ENCODE results near the gene JMJD1C.
"Not testable (repeated sequence)": the region's sequence is repeated elsewhere in the genome, so short reads cannot be mapped to it uniquely, and the experiment has no call there.

JMJD1C gene

GRCh38 chr10:63365976-63366765, 99.6 kb downstream of the JMJD1C start:
- no peak for DNase-seq (ENCODE audit: low spot score)

DNA sequence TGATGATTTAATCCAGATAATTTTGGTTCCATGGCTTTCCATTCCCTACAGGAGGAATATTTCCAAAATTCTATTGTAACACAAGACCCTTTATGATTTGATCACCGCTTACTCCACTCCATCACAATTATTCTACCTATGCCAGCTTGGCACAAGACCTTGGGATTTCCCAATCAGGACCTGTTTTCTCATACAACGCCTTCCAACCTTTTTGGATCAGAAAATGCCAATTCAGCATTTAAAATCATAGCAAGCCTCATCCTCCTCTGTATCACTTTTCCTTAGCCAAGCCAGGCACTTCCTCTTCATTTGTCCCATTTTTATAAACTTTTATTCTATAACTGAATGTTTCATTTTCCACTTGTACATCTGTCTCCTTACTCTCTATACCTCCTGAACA, 100.9 kb downstream of the JMJD1C start:
- no peak for DNase-seq (ENCODE audit: low spot score)

- no peak for DNase-seq (ENCODE audit: low spot score)
Observed at GRCh38 chr10:63363951-63364350, 101.8 kb downstream of the JMJD1C start.

- DNase-seq (ENCODE audit: low spot score): no peak
Observed at GRCh38 chr10:63355682-63356081, 110.1 kb downstream of the JMJD1C start.

DNA sequence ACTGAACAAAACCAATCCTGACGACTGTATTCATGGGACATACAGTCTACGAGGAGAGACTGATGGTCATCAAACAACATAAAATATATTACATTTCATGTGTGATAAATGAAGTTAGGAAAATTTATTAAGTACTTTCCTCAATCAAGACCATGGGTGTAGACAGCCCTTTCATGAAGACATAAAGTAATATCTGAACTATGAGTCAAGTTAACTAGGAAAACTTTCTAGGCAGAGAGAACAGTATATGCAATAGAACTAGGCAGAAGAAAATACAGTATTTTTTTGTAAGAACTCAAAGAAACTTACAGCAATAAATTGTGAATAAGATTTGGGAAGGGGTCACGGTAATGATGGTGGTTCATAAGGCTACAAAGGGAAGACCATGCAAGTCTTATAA, 112.8 kb downstream of the JMJD1C start:
- DNase-seq (ENCODE audit: low spot score): no peak

- DNase-seq (ENCODE audit: low spot score): peak; percentile 5
Observed at GRCh38 chr10:63348245-63348850, 117.4 kb downstream of the JMJD1C start.

- DNase-seq (ENCODE audit: low spot score): peak; percentile 8
Observed at GRCh38 chr10:63346015-63346441, 119.7 kb downstream of the JMJD1C start.

DNA sequence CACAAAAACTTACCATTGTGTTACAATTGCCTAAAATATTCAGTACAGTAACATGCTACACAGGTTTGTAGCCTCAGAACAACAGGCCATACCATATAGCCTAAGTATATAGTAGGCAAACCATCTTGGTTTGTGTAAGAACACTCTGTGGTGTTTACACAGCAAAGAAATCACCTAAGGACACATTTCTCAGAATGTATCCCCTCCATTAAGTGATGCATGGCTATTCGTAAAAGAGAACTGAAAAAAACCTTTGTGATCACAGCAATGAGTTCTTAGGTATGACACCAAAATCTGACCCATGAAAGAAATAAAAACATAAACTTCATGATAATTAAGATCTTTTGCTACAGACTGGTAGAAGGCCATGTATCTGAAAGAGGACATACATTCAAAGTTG, 121.5 kb downstream of the JMJD1C start:
- DNase-seq (ENCODE audit: low spot score): no peak

DNA sequence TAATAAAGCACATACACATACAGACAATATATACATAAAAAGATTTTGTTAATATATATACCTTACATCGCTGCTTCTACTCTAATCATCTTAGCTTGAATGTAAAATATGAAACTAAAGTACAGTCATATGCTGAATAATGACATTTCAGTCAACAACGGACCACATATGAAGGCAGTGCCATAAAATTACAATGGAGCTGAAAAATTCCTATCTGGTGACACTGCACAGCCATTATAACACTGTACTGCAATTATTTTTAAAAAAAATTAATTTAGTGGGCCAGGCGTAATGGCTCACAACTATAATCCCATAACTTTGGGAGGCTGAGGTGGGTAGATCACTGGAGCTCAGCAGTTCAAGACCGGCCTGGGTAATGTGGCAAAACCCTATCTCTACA, 122.3 kb downstream of the JMJD1C start:
- no peak for DNase-seq (ENCODE audit: low spot score)

- DNase-seq (ENCODE audit: low spot score): not testable (repeated sequence)
Observed at GRCh38 chr10:63339640-63340039, 126.1 kb downstream of the JMJD1C start.

- DNase-seq (ENCODE audit: low spot score): no peak
Observed at GRCh38 chr10:63337455-63338251, 128.1 kb downstream of the JMJD1C start.

DNA sequence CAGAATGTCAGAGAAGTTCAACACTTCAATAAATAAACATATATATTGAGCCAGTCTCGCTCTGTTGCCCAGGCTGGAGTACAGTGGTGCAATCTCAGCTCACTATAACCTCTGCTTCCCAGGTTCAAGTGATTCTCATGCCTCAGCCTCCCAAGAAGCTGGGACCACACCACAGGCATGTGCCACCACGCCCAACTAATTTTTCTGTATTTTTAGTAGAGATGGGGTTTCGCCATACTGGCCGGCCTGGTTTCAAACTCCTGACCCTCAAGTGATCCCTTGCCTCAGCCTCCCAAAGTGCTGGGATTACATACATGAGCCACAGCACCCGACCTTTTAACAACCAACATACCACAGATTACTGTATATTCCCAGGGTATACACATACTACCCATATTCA, 134.2 kb downstream of the JMJD1C start:
- DNase-seq (ENCODE audit: low spot score): no peak

DNA sequence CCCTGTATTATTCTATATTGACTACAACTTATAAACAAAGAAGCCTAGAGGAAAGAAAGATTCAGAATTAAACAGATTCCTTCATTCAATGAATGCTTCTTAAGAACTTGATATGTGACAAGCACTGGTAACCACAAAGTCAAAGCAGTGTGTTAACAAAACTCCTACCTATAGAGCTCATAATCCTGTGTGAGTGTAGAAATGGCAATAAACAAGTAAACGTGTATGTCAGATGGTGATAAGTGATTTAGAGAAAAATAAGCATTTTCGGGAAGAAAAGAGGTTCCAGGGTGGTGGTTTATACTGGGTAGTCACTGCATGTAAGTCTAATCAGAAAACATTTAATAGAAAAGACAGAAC, 141.3 kb downstream of the JMJD1C start:
- DNase-seq (ENCODE audit: low spot score): no peak

- DNase-seq (ENCODE audit: low spot score): no peak
Observed at GRCh38 chr10:63323701-63324494, 141.9 kb downstream of the JMJD1C start.

DNA sequence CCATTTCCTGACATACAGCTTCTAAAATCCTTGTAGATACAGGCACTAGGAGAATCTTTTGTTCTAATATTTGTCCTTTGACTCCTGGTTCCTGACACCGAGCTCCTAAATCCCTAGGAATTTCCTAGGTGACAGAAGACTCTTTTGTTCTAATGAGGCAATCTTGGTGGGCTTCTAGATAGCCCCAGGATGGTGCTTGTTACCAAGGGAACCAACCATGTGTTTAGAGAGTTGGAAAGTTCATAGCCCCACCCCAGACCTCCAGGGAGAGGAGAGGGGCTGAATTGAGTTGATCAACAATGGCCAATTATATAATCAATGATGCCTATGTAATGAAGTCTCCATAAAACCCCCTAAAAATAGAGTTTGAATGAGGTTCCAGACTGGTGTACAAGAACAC, 145.1 kb downstream of the JMJD1C start:
- no peak for DNase-seq (ENCODE audit: low spot score)

DNA sequence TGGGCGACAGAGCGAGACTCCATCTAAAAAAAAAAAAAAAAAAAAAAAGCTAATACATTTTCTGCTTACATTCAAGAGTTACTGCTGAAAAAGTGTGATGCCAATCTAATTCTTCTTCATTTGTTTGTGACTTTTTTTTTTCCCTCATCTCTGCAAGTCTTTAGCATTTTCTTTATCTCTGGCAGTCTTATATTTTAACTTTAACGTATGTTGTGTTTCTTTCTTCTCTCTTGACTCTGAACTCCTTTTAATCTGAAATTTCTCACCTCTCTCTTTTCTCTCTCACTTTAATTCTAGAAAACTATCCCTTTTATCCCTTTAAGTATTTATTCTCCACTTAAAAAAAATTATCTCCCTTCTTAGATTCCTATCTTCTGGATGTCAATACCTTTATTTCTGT, 146.5 kb downstream of the JMJD1C start:
- DNase-seq (ENCODE audit: low spot score): no peak

DNA sequence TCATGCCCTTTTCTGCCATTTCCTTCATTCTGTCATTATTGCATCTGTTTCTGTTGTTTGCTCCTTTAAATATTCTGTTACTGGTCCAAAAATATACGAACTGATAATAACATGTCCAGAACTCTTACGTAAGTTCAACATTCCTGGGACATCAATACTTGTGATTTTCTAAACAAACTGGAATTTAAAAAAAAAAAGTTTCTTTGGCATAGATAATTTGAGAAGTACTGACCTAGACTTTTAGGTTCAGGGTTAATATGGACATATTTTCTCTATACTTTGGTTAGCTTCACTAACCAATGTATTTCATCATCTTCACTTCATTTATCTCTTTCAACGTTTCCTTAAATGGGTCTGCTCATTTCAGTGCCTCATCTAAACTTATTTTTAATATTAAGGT, 147.3 kb downstream of the JMJD1C start:
- peak; percentile 4 for DNase-seq (ENCODE audit: low spot score)

GRCh38 chr10:63314020-63314419, 151.8 kb downstream of the JMJD1C start:
- DNase-seq (ENCODE audit: low spot score): no peak

- DNase-seq (ENCODE audit: low spot score): no peak
Observed at GRCh38 chr10:63313066-63313717, 152.6 kb downstream of the JMJD1C start.

- no peak for DNase-seq (ENCODE audit: low spot score)
Observed at GRCh38 chr10:63308628-63309027, 157.1 kb downstream of the JMJD1C start.

DNA sequence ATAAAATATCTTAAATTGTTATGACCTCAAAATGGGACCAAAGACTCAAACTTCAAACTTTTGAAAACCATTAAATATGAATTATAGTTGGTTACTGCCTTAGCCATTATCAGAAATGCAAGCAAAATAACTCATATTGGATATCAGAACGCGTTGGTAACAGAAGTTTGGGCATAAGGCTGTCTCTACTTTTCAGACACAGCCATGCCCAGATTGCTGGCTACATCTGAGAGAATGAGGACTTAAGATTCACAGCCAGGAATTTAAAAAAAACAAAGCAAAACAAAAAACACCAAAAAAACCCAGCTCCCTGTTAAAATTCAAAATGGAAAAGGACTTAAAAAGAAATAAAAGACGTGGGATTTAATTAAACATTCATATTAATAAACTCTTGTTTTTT, 161.6 kb downstream of the JMJD1C start:
- no peak for DNase-seq (ENCODE audit: low spot score)

- no peak for DNase-seq (ENCODE audit: low spot score)
Observed at GRCh38 chr10:63300801-63301200, 165.0 kb downstream of the JMJD1C start.
